Astrocyte (in vitro differentiated cells and primary cell): Measurements from ENCODE around the gene POLG.

Experiments used
- CTCF ChIP-seq: IDR thresholded peaks from 2 replicates; pipeline ENCODE4 v1.5.1; 2011; ENCODE audit warnings: low read depth, mild to moderate bottlenecking, inconsistent platforms, low read length, moderate library complexity; ENCODE audit not compliant: insufficient read depth
- EZH2 ChIP-seq: IDR thresholded peaks from 2 replicates; pipeline ENCODE4 v1.6.1; 2012; ENCODE audit warnings: mild to moderate bottlenecking, low read length, inconsistent platforms; ENCODE audit not compliant: insufficient read depth

DNA sequence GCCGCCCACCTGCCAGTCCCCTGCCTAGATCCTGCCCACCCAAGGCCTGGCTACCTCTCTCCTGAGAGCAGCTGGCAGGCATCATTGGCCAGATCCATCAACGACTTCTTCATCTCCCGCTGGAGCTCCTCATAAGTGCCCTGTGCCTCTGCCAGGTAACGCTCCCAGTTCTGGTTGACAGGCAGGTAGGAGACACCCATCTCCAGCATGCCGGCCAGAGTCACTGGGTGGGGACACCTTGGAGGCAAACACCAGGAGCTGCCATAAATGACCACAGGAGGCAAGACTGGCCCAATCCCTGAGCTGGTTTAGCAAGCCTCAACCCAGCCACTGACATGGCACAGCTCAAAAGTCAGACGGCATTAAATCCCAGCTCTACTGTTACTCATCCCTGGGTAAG, 7.5 kb downstream of the POLG start:
- TF ChIP-seq CTCF (no peak), EZH2 (no peak)
